ENCODE data around the gene KLHL29.

- TF ChIP-seq RAD21 (conservative IDR thresholded peaks at IDR 0.05) = no peak
- TF ChIP-seq EZH2 (IDR thresholded peaks at IDR 0.05; ENCODE audit: borderline replicate concordance, insufficient read depth, low read length, poor library complexity, severe bottlenecking) = no peak
- no peak for TF ChIP-seq POLR2AphosphoS5 (IDR thresholded peaks at IDR 0.05)
- TF ChIP-seq CTCF (IDR thresholded peaks at IDR 0.05; ENCODE audit: poor library complexity, severe bottlenecking) = no peak
- no peak for TF ChIP-seq MXI1 (conservative IDR thresholded peaks at IDR 0.05; ENCODE audit: poor library complexity, severe bottlenecking)
- TF ChIP-seq REST (IDR thresholded peaks at IDR 0.05; ENCODE audit: borderline replicate concordance) = no peak
- TF ChIP-seq TAF1 (IDR thresholded peaks at IDR 0.05; ENCODE audit: low read depth) = no peak
Measured at GRCh38 chr2:23561544-23561943, 176.6 kb downstream of the KLHL29 start.
